ENCODE results near the gene PPP1R2. TPM values are rescaled to one million over a fixed set of nuclear protein-coding genes. Genes with fewer than 3 reads are reported as not detected.
A peak's percentile ranks its signal among the peaks of the same experiment; 100 is the strongest.

PPP1R2 gene
- total RNA-seq, 4 donors from 2014 or later, result 45.5 to 80.7 (median 71.6) TPM

DNA sequence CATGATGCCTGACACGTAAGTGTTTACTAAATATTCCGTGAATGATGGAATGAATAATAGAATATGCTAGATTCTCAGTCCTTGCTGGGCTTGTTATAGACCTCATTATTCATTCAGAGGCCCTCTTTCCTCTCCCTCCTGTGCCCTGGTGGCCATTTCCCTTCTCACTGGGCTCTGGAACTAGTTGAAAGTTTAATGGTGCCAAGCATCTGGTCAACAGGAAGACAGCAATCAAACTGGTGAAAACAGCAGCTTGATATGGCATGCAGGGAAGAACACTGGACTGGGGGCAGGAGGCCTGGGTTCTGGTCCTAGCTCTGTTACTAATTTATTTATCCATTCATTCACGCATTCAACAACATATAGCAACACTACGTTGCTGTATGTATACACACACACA is 44.3 kb upstream of the PPP1R2 start:
- H3K4me3 ChIP-seq (ENCODE audit: low read depth, poor library complexity, severe bottlenecking), result no peak overlapping the region
- WGBS, 2 donors, result 69 to 74% methylated on average over 4 of the region's 4 CpGs
- intact Hi-C loops (cut with DNase I; ENCODE audit: low total_unique reads), result no loop called here
- no peak for DNase-seq (ENCODE audit: low spot score in 2 of 2)
- TF ChIP-seq POLR2A (IDR thresholded peaks at IDR 0.05), result no peak
- TF ChIP-seq, protein P1, sequence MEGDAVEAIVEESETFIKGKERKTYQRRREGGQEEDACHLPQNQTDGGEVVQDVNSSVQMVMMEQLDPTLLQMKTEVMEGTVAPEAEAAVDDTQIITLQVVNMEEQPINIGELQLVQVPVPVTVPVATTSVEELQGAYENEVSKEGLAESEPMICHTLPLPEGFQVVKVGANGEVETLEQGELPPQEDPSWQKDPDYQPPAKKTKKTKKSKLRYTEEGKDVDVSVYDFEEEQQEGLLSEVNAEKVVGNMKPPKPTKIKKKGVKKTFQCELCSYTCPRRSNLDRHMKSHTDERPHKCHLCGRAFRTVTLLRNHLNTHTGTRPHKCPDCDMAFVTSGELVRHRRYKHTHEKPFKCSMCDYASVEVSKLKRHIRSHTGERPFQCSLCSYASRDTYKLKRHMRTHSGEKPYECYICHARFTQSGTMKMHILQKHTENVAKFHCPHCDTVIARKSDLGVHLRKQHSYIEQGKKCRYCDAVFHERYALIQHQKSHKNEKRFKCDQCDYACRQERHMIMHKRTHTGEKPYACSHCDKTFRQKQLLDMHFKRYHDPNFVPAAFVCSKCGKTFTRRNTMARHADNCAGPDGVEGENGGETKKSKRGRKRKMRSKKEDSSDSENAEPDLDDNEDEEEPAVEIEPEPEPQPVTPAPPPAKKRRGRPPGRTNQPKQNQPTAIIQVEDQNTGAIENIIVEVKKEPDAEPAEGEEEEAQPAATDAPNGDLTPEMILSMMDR (IDR thresholded peaks at IDR 0.05), result no peak

DNA sequence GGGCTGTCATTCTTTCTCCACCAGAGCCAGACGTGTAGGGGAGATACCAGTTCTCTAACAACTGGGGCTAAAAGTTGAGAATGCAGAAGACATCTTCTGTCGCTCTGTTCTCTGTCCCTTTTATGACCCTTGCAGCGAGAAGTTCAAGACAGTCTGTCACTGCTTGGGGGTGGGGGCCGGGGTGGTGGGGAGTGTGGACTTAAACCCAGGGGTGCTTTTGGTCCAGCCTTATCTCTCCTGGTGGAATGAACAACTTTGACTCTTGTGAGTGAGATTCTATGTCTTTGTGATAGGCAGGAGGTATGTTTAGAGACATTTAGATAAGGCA is 41.4 kb upstream of the PPP1R2 start:
- no peak for DNase-seq (ENCODE audit: low spot score in 2 of 2)
- TF ChIP-seq, protein P1 (IDR thresholded peaks at IDR 0.05), result no peak
- no peak for TF ChIP-seq POLR2A (IDR thresholded peaks at IDR 0.05)
- intact Hi-C loops (cut with DNase I; ENCODE audit: low total_unique reads), result no loop called here
- H3K4me3 ChIP-seq (ENCODE audit: low read depth, poor library complexity, severe bottlenecking), result no peak overlapping the region
- 58 to 70% methylated on average over 4 of the region's 4 CpGs for whole genome bisulfite sequencing, 2 donors

DNA sequence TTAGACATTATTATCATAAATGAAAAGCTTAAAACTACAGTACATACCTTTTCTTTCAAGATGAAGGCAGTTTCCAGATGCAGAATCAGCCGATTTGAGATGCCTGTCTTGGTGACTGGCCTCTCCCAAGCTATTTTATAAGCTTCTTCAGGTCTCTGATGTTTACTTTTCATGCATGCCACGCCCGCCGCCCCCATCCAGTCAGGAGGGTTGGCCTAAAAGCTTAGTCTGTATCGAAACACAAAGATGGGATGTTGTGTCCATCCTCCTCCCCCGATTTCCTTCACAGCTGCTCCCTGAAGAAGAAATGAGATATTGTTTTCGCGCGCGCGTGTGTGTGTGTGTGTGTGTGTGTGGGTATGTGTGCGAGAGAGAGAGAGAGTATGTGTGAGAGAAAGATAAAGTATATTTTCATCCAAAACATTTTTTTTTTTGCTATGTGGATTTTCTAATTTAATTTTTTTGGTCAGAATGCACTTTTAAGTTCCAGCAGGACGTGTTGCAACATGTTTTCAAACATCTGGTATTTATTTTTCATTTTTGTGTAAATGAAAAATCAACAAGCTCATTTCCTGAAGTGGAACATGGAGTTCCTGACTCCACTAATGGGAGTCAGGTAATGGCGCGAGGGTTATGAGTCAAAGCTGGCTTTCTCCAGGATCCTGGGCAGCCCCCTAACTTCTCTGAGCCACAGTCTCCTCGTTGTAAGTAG is 40.9 kb upstream of the PPP1R2 start, which contains the start of gene APOD:
TSS of gene APOD (minus strand) at position 110 of the 712 bp plus-strand sequence. CDS start 4,479 bp downstream, outside the sequence.
- 29 to 35% methylated on average over 16 of the region's 16 CpGs for WGBS, 2 donors
- TF ChIP-seq POLR2A (IDR thresholded peaks at IDR 0.05), result no peak
- intact Hi-C loops (cut with DNase I; ENCODE audit: low total_unique reads), result no loop called here
- H3K4me3 ChIP-seq (ENCODE audit: low read depth, poor library complexity, severe bottlenecking), result peak within 1 kb of the TSS; percentile 25
- peak; percentile 87 to 93 for DNase-seq (ENCODE audit: low spot score in 2 of 2)

DNA sequence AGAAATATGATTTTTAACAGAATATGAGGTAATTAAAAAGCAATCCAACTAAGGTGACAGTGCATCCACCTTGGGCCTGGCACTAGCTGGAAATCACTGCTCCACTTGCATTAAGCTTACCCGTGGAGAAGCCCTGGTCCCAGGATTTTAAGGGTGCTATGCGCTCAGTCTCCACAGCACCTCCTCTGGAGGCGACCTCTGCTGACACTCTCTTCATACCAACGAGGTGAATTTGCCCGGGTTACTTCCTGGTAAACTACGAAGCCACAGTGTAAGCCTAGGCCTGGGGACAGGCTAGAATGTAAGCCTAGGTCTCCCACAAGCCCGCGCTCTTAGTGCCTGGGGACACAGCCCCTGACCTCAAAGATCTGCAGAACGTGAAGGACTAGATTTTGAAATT is 39.8 kb upstream of the PPP1R2 start:
- TF ChIP-seq POLR2A (IDR thresholded peaks at IDR 0.05), result no peak
- TF ChIP-seq, protein P1 (IDR thresholded peaks at IDR 0.05), result no peak
- 77 to 84% methylated on average over 5 to 9 of the region's 9 CpGs for WGBS, 2 donors
- no peak for DNase-seq (ENCODE audit: low spot score in 2 of 2)
- intact Hi-C loops (cut with DNase I; ENCODE audit: low total_unique reads), result no loop called here
- H3K4me3 ChIP-seq (ENCODE audit: low read depth, poor library complexity, severe bottlenecking), result no peak overlapping the region

DNA sequence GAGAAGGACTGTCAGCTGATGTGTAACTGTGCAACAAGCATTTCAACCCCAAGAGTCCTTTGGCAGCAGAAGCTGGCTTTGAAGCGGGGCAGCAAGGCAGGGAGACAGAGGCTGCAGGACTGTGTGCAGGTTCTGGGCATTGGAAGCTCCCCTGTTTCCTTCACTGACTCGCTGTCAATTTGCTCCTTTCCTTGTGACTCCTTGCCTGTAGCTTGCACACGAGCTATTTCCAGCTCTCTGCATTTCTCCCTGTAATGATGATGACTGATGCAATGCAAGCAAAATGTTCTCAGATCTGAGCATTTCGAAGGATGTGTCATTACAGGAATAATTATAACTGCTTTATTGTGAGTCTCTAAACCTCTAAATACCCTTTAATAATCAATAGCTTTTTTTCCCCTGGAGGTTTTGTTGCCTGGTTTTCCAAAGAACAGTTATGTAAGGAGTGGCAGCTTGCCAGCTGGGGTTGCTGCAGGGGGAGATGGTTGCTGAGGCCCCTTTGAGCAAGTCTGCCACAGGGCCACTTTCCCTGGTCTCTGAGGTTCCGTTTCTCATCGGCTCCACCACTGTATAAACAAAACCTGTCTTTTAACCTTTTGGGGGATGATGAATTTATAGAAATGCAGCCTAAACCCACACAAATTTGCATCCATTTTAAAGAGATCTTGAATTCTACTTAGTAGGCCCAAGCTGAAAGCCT is 37.8 kb upstream of the PPP1R2 start:
- 54 to 55% methylated on average over 6 of the region's 6 CpGs for WGBS, 2 donors
- no peak overlapping the region for H3K4me3 ChIP-seq (ENCODE audit: low read depth, poor library complexity, severe bottlenecking)
- no peak for DNase-seq (ENCODE audit: low spot score in 2 of 2)
- no peak for TF ChIP-seq POLR2A (IDR thresholded peaks at IDR 0.05)
- TF ChIP-seq, protein P1 (IDR thresholded peaks at IDR 0.05), result no peak
- intact Hi-C loops (cut with DNase I; ENCODE audit: low total_unique reads), result no loop called here

DNA sequence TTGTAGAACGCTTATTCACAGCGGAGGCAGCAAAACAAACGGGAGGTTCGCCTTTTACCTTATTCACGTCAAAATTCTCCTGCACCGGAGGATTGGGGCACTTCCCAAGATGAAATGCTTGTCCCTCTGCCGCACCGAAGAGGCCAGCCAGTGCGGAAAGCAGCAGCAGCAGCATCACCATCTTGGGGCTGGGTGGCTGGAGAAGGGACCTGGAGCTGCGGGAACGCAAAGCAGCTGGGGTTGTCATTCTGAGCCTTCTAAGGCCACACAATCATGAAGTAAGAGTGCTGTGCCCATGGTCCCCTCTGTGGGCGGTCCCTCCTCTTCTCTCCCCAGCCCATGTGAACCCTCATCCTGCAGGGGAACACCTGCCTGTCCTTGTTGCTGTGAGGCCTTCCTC is 36.2 kb upstream of the PPP1R2 start:
- TF ChIP-seq, protein P1 (IDR thresholded peaks at IDR 0.05), result no peak
- no peak for TF ChIP-seq POLR2A (IDR thresholded peaks at IDR 0.05)
- intact Hi-C loops (cut with DNase I; ENCODE audit: low total_unique reads), result no loop called here
- no peak for DNase-seq (ENCODE audit: low spot score in 2 of 2)
- H3K4me3 ChIP-seq (ENCODE audit: low read depth, poor library complexity, severe bottlenecking), result no peak overlapping the region
- 79 to 88% methylated on average over 10 to 12 of the region's 12 CpGs for WGBS, 2 donors

Measured in lower leg skin (tissue), 4 donors.